HL-60 (cell line): Measurements from ENCODE around the gene GPR173.

ENCODE experiments used
- DNase-seq, 2 experiments: peaks; one replicate each; pipeline ENCODE4 v3.0.0-alpha.2; 2010 to 2020; ENCODE audit warnings: low read depth in 1 of 2, low spot score in 1 of 2
- H3K27ac ChIP-seq: fragments of 250-450 bp; sonication (Bioruptor Pico); replicated peaks from 2 replicates; pipeline ENCODE4 v1.5.1; 2020; ENCODE audit warnings: mild to moderate bottlenecking, moderate library complexity
- H3K27me3 ChIP-seq: fragments of 250-450 bp; sonication (Bioruptor Pico); 2 replicates; pipeline ENCODE4 v1.5.1; 2021; ENCODE audit warnings: mild to moderate bottlenecking, moderate library complexity; ENCODE audit not compliant: insufficient read depth, poor library complexity, severe bottlenecking
- H3K4me3 ChIP-seq: replicated peaks from 2 replicates; pipeline ENCODE4 v1.5.1; 2011; ENCODE audit warnings: mild to moderate bottlenecking, control low read depth, low read length; ENCODE audit not compliant: insufficient read depth
- CTCF ChIP-seq: IDR thresholded peaks from one replicate; pipeline ENCODE4 v1.5.1; 2011; ENCODE audit warnings: low read length, control low read depth, inconsistent platforms; ENCODE audit not compliant: insufficient read depth
- GABPA ChIP-seq: IDR thresholded peaks from 2 replicates; pipeline ENCODE4 v1.6.1; 2012; ENCODE audit warnings: low read depth
- POLR2AphosphoS5 ChIP-seq: IDR thresholded peaks from 2 replicates; pipeline ENCODE4 v1.6.1; 2012; ENCODE audit warnings: low read depth
- REST ChIP-seq: IDR thresholded peaks from 2 replicates; pipeline ENCODE4 v1.6.1; 2012; ENCODE audit warnings: low read depth; ENCODE audit not compliant: insufficient replicate concordance
- SPI1 ChIP-seq: IDR thresholded peaks from 2 replicates; pipeline ENCODE4 v1.6.1; 2012; ENCODE audit warnings: low read depth, mild to moderate bottlenecking, borderline replicate concordance

Gene GPR173

DNA sequence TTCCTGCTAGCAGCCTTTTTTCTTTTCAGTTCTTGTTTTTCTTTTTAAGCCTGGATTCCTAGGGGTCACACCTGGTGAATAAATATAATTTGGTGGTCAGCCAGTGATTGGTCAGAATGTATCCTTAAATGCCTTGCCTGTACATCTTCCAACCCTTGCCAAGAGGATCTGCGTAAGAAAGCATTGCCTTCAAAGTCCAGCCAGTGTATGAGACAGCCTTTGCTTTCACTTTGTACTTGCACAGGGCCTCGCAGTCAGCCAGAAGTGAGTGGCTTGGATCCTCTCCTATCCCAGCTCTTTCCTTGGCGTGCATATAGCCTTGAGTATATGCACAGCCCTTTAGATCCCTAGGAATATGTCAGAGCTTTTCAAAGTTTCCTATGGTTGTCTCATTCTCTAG, 67.5 kb downstream of the GPR173 start:
- TF ChIP-seq SPI1 (no peak), REST (no peak), POLR2AphosphoS5 (no peak), GABPA (no peak), CTCF (no peak)
- Histone ChIP-seq H3K4me3 (no peak overlapping the region), H3K27ac (no peak overlapping the region), H3K27me3 (no peaks in the 10 kb centered on the region)
- no peak for DNase-seq

DNA sequence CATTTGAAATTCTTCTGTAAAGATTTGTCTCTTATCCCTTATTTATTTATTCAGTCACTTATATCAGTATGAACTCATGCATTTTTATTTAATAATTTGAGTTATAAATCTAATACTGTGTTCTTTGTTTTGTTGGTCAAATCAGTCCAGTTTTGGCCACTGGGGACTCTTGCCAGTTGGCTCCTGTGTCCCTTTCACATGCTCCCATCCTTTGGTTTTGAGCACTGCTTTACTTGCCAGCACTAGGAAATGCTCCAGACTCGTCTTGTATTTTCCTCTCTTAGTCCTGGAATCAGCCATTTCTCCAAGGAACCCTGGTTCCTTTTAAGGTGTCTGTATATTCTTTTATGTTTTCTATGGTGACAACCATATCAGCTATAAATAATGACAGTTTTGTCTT, 73.4 kb downstream of the GPR173 start:
- Histone ChIP-seq H3K27me3 (no peaks in the 10 kb centered on the region), H3K4me3 (no peak overlapping the region), H3K27ac (no peak overlapping the region)
- TF ChIP-seq GABPA = no peak
- TF ChIP-seq POLR2AphosphoS5 = no peak
- no peak for TF ChIP-seq CTCF
- TF ChIP-seq REST = no peak
- no peak for TF ChIP-seq SPI1
- no peak for DNase-seq

GRCh38 chrX:53125506-53125905, 76.9 kb downstream of the GPR173 start:
- no peak for DNase-seq
- Histone ChIP-seq H3K4me3 (no peak overlapping the region), H3K27me3 (no peaks in the 10 kb centered on the region), H3K27ac (no peak overlapping the region)
- TF ChIP-seq REST (no peak), CTCF (no peak), POLR2AphosphoS5 (no peak), SPI1 (no peak), GABPA (no peak)
